ENCODE results near the gene KRT83.

GRCh38 chr12:52278575-52279421 lies 42.4 kb downstream of the KRT83 start:
- TF ChIP-seq CTCF (IDR thresholded peaks at IDR 0.05; ENCODE audit: insufficient read depth, low read length) (peak; percentile 98), POLR2AphosphoS5 (IDR thresholded peaks at IDR 0.05; ENCODE audit: low read depth) (no peak), REST (IDR thresholded peaks at IDR 0.05; ENCODE audit: insufficient replicate concordance, low read depth) (no peak)
